Gastrocnemius medialis (tissue), 4 donors: ENCODE measurements around the gene C19orf85. TPM values are rescaled to one million over a fixed set of nuclear protein-coding genes. Genes with fewer than 3 reads are reported as not detected.

Experiments
- ATAC-seq, 2 donors: fragments of 150-250 bp; one replicate each; pipeline ENCODE4 v1.9.1; 2016
- DNase-seq, 2 donors: peaks; one replicate each; pipeline ENCODE4 v3.0.0-alpha.2; 2019
- H3K27ac ChIP-seq, 4 donors: fragments of 200-600 bp; sonication (generic); 1 replicate in 1 of 4; 2 replicates in 3 of 4; pipeline ENCODE4 v1.5.1; 2016 to 2018; ENCODE audit warnings: mild to moderate bottlenecking in 2 of 4, moderate library complexity in 1 of 4
- H3K27me3 ChIP-seq, 3 donors: fragments of 200-600 bp; sonication (generic) in 2 of 3; 1 replicate in 1 of 3; 2 replicates in 2 of 3; pipeline versions ENCODE4 v1.5.1 to v1.6.0; 2016 to 2019; ENCODE audit warnings: mild to moderate bottlenecking in 1 of 3, moderate library complexity in 1 of 3
- H3K36me3 ChIP-seq, 2 donors: fragments of 200-600 bp; sonication (generic) in 1 of 2; one replicate each; pipeline ENCODE4 v1.5.1; 2017 to 2018
- H3K4me1 ChIP-seq, 2 donors: fragments of 200-600 bp; sonication (generic) in 1 of 2; one replicate each; pipeline ENCODE4 v1.5.1; 2016 to 2017; ENCODE audit warnings: mild to moderate bottlenecking in 2 of 2
- H3K4me3 ChIP-seq, 4 donors: fragments of 200-600 bp; sonication (generic) in 3 of 4; 1 replicate in 1 of 4; 2 replicates in 3 of 4; pipeline ENCODE4 v1.5.1; 2016 to 2019; ENCODE audit warnings: mild to moderate bottlenecking in 2 of 4
- H3K9me3 ChIP-seq, 3 donors: fragments of 200-600 bp; sonication (generic) in 2 of 3; 1 replicate in 1 of 3; 2 replicates in 2 of 3; pipeline ENCODE4 v1.5.1; 2016 to 2019
- POLR2A ChIP-seq, 2 donors: fragments of 450-650 bp; IDR thresholded peaks; one replicate each; pipeline ENCODE4 v1.6.1; 2017; ENCODE audit warnings: antibody characterized with exemption in 2 of 2, mild to moderate bottlenecking in 2 of 2, moderate library complexity in 2 of 2
- in situ Hi-C, 4 donors: fragments of 200-750 bp; cut with MboI; loops; one replicate each; pipeline versions ENCODE4 v1.15.0 to v1.8.0; 2017; ENCODE audit warnings: low sequenced_read_pairs in 4 of 4
- intact Hi-C: fragments of 100-400 bp; cut with DNase I; formaldehyde crosslinking; loops from one replicate; pipeline ENCODE4 v1.15.1; 2023; ENCODE audit warnings: low total_unique reads
- total RNA-seq, 4 donors: library from RNA; depleted of rRNA; stranded (reverse); fragments of >200 nt; gene quantifications; one replicate each; pipeline versions ENCODE4 v1.1.0 to v1.2.3, GENCODE V29; 2016
- TF ChIP-seq, protein P1 (sequence below), 5 experiments: fragments of 450-650 bp in 3 of 5; fragments of 200-600 bp in 2 of 5; sonication (generic) in 2 of 5; IDR thresholded peaks in 4 of 5; conservative IDR thresholded peaks in 1 of 5; 1 replicate in 4 of 5; 2 replicates in 1 of 5; pipeline ENCODE4 v1.5.1; 2016 to 2019; ENCODE audit warnings: antibody characterized with exemption in 5 of 5, mild to moderate bottlenecking in 3 of 5, moderate library complexity in 3 of 5

The C19orf85 gene
- total RNA-seq, 4 donors from 2014 or later: not detected

DNA sequence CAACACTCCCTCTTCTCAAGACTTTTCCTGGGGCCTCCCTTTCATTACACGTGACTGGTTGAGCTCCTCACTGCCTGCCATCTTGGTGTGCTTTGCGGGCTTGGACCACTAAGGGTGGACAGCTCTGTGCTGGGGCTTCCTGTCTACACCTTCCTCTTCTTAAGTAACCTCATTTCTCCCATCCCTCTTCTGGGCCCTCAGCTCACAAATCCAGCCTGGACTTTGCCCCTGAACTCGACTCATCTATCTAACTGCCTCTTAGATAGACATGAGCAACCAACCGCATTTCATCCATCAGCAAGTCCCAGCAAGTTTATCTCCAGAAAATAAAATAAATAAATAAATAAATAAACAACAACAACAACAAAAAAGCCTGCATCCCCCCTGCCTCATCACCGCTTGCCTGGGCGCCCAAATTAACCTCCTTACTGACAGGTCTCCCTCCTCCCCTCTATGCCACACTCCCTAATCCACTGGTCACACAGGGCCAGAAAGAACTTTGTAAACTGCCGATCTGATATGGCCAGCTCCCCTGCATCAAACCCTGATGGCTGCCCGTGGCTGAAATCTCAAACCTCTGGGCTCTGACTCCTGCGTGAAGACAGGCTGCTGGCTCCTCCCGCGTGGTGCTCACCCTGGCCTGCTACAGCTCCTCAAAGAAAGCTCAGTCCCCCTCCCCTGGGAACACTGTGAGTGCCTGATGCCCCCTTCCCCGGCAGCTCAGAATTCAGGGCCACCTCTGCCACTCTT, 10.9 kb downstream of the C19orf85 start:
- Histone ChIP-seq H3K9me3 (no peaks in the 10 kb centered on the region), H3K27ac (no peak overlapping the region), H3K4me3 (no peak overlapping the region), H3K4me1 (peaks cover 3 to 11% of the 10 kb centered on the region in 2 donors), H3K36me3 (no peaks in the 10 kb centered on the region), H3K27me3 (peaks cover 27 to 33% (median 31%) of the 10 kb centered on the region in 3 donors)
- in situ Hi-C loops: no loop called here
- ATAC-seq (no peak), DNase-seq (no peak)
- no peak for TF ChIP-seq POLR2A (IDR thresholded peaks at IDR 0.05)
- TF ChIP-seq, protein P1, sequence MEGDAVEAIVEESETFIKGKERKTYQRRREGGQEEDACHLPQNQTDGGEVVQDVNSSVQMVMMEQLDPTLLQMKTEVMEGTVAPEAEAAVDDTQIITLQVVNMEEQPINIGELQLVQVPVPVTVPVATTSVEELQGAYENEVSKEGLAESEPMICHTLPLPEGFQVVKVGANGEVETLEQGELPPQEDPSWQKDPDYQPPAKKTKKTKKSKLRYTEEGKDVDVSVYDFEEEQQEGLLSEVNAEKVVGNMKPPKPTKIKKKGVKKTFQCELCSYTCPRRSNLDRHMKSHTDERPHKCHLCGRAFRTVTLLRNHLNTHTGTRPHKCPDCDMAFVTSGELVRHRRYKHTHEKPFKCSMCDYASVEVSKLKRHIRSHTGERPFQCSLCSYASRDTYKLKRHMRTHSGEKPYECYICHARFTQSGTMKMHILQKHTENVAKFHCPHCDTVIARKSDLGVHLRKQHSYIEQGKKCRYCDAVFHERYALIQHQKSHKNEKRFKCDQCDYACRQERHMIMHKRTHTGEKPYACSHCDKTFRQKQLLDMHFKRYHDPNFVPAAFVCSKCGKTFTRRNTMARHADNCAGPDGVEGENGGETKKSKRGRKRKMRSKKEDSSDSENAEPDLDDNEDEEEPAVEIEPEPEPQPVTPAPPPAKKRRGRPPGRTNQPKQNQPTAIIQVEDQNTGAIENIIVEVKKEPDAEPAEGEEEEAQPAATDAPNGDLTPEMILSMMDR (IDR thresholded peaks at IDR 0.05 in 4 of 5, conservative IDR thresholded peaks at IDR 0.05 in 1 of 5): no peak
- intact Hi-C loops: no loop called here

DNA sequence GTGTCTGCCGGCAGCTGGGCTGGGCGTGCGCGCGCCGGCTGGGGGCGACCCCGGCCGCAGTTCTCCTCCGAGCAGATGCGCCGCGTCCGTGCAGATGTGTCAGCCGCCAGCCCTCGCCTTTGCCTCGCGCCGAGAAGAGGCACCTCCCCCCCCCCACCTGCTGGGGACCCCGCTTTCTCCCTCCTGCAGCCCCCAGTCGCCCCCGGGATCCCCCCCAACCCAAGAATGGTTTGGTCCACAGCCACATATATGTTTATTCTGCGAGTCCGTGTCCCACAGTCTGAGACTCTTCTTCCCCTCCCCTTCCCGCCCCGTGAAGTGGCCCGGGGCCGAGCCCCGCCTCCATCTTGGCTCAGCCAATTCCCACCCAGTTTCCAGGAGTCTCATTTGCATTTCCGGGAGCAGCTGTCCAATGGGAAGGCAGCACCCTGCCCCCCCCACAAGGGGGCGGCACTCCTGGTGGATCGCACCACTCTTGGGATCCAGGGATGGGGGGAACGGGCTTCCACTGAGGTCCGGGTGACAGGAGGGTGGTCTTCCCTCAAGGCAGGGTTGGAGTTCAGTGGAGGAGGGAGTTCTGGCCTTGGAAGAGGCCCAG, 11.7 kb downstream of the C19orf85 start:
- in situ Hi-C loops: no loop called here
- peaks cover 27 to 33% (median 31%) of the 10 kb centered on the region in 3 donors for H3K27me3 ChIP-seq
- H3K4me1 ChIP-seq: peaks cover 3 to 11% of the 10 kb centered on the region in 2 donors
- ATAC-seq (peak; percentile 82 to 93), DNase-seq (peak; percentile 35 to 71)
- H3K9me3 ChIP-seq: no peaks in the 10 kb centered on the region
- no peak overlapping the region for H3K27ac ChIP-seq
- H3K4me3 ChIP-seq: peak overlapping the region in 1 of 4 donors; percentile 19
- TF ChIP-seq, protein P1 (IDR thresholded peaks at IDR 0.05 in 4 of 5, conservative IDR thresholded peaks at IDR 0.05 in 1 of 5): peak in 1 of 5 experiments; percentile 29
- no peak for TF ChIP-seq POLR2A (IDR thresholded peaks at IDR 0.05)
- H3K36me3 ChIP-seq: no peaks in the 10 kb centered on the region
- intact Hi-C loops: no loop called here

DNA sequence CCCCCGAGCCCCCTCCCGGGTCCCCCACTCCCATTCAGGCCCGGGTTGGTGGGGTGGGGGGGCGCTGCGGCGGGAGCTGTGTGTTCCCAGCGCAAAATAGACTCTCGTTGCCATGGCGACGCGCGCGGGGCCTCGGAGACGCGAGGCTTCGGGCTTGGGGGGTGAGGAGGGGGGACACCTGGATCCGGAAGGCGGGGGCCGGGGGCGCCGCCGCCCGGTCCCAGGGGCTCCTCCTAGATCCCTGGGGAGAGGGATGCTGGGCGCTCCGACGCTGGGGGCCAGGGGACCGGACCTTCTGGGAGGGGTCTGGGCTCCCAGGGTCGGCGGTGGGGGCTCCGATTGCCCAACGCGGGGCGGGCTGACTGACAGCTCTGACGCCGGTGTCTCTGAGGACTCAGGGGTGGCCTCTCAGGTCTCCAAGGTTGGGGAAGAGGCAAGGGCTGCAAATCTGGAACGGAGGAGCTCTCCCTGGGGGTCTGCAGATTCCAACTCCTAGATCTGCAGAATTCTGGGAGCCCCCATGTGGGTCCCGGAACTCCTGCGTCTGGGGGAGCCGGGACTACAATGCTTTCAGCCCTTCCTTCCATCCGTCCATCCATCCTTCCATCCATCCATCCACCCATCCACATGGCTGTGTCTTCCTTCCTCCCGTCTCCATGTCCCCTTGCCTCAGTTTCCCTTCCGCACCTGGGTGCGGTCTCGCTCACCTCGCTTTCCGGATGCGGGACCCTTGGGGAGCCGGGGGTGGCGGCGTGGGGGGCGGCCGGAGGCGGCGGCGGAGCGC, 12.4 kb downstream of the C19orf85 start:
- in situ Hi-C loops (no loop called here), intact Hi-C loops (no loop called here)
- Histone ChIP-seq H3K27me3 (peaks cover 31 to 35% (median 33%) of the 10 kb centered on the region in 3 donors), H3K27ac (no peak overlapping the region), H3K4me3 (peak overlapping the region in 1 of 4 donors; percentile 19), H3K36me3 (no peaks in the 10 kb centered on the region), H3K4me1 (peaks cover 3 to 11% of the 10 kb centered on the region in 2 donors), H3K9me3 (no peaks in the 10 kb centered on the region)
- DNase-seq (no peak), ATAC-seq (no peak)
- TF ChIP-seq, protein P1 (IDR thresholded peaks at IDR 0.05 in 4 of 5, conservative IDR thresholded peaks at IDR 0.05 in 1 of 5): no peak
- no peak for TF ChIP-seq POLR2A (IDR thresholded peaks at IDR 0.05)

DNA sequence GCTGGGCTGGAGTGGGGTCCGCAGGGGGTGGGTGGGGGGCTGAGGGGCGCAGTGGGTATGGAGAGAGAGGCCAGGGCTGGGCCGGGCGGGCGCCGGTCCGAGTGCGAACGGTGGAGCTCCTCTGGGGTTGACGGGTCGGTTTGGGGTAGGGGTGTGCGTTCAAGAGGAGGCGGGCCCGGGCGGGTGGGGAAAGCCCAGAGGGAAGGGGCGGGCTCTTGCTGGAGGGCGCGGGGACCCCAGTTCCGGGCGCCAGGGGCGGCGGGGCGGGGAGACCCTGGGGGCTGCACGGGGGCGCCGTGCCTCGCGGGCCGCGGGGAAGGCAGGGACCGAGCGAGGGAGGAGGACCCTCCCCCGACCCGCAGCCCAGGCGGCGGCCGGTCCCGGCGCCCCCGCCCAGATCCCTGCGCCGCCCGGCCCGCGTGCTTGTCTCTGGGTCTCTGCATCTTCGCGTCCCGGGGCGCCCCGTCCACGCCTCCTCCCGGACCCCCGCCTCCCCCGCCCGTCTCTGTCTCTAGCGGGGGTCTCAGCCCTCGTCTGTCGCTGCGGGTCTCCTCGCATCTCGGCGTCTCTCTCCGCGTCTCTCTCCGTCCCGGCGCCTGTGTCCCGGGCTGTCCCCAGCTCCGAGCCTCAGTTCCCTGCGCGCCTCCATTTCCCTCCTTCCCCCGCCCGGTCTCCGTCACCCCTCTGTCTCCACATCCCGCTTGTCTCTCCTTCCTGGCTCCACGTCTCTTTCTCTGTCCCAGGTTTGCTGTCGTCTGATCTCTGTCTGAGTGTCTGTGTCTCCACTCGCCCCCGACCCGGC, 13.2 kb downstream of the C19orf85 start:
- intact Hi-C loops (no loop called here), in situ Hi-C loops (no loop called here)
- H3K4me3 ChIP-seq: no peak overlapping the region

More for the DNA sequence above, 13.2 kb downstream of the C19orf85 start:
- peaks cover 3 to 11% of the 10 kb centered on the region in 2 donors for H3K4me1 ChIP-seq
- TF ChIP-seq POLR2A (IDR thresholded peaks at IDR 0.05): no peak
- TF ChIP-seq, protein P1 (IDR thresholded peaks at IDR 0.05 in 4 of 5, conservative IDR thresholded peaks at IDR 0.05 in 1 of 5): no peak
- H3K27ac ChIP-seq: no peak overlapping the region
- no peaks in the 10 kb centered on the region for H3K36me3 ChIP-seq
- H3K9me3 ChIP-seq: no peaks in the 10 kb centered on the region
- ATAC-seq (no peak), DNase-seq (no peak)
- H3K27me3 ChIP-seq: peaks cover 33 to 43% (median 35%) of the 10 kb centered on the region in 3 donors
